ENCODE data around the gene SGCD.

Gene SGCD

GRCh38 chr5:156615901-156616300, 288.9 kb downstream of the SGCD start:
- TF ChIP-seq POLR2AphosphoS5 (IDR thresholded peaks at IDR 0.05; ENCODE audit: low read depth): no peak
- TF ChIP-seq REST (IDR thresholded peaks at IDR 0.05; ENCODE audit: insufficient replicate concordance, low read depth): no peak
- TF ChIP-seq GABPA (IDR thresholded peaks at IDR 0.05; ENCODE audit: low read depth): no peak
- TF ChIP-seq SPI1 (IDR thresholded peaks at IDR 0.05; ENCODE audit: borderline replicate concordance, low read depth): no peak
- no peak for TF ChIP-seq CTCF (IDR thresholded peaks at IDR 0.05; ENCODE audit: insufficient read depth, low read length)
- no peak for DNase-seq (ENCODE audit: low read depth in 1 of 2, low spot score in 1 of 2)
- no peaks in the 10 kb centered on the region for H3K27me3 ChIP-seq (ENCODE audit: insufficient read depth, poor library complexity, severe bottlenecking)
- no peak overlapping the region for H3K27ac ChIP-seq (replicated peaks)
- no peak overlapping the region for H3K4me3 ChIP-seq (replicated peaks; ENCODE audit: insufficient read depth, low read length)

DNA sequence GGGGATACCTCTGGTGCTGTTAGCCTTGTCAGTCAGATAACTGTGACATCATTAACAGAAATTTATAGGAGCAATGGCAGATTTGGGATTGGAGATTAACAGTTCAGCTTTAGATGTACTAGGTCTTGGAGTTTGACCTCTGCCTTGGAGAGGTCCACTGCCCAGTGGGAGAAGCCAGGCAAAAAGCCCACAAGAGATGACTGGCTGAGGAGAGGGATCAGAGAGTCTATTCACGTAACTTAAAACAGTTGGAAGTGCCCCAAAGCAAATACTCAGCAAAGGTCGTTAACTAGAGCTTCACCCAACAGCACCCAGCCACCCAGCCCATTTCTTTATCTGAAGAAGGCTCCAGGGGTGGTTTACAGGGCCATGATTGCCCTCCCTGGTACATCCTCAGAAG, 290.5 kb downstream of the SGCD start:
- TF ChIP-seq GABPA (IDR thresholded peaks at IDR 0.05; ENCODE audit: low read depth) (no peak), REST (IDR thresholded peaks at IDR 0.05; ENCODE audit: insufficient replicate concordance, low read depth) (no peak), SPI1 (IDR thresholded peaks at IDR 0.05; ENCODE audit: borderline replicate concordance, low read depth) (no peak), POLR2AphosphoS5 (IDR thresholded peaks at IDR 0.05; ENCODE audit: low read depth) (no peak), CTCF (IDR thresholded peaks at IDR 0.05; ENCODE audit: insufficient read depth, low read length) (no peak)
- no peak for DNase-seq (ENCODE audit: low read depth in 1 of 2, low spot score in 1 of 2)
- H3K27me3 ChIP-seq (ENCODE audit: insufficient read depth, poor library complexity, severe bottlenecking): no peaks in the 10 kb centered on the region
- H3K27ac ChIP-seq (replicated peaks): no peak overlapping the region
- H3K4me3 ChIP-seq (replicated peaks; ENCODE audit: insufficient read depth, low read length): no peak overlapping the region

DNA sequence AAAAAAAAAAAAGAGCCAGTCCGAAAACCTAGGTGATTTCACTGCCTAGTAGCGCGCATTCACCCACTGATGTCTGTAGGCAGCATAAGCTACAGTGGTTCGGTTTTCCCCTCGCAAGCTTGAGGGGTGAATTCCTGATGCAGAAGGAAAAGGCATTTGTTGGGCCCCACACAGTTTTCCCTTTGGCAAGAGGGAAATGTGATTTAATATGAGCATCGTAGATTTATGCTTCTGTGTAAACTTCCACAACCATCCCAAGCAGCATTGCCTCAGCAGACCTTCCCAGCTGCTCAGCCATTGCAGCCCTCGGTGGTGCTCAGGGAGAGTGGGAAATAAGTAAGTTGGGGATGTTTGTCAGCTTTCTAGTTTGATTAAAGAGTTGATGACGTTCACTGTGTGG, 291.6 kb downstream of the SGCD start:
- Histone ChIP-seq H3K27me3 (ENCODE audit: insufficient read depth, poor library complexity, severe bottlenecking) (no peaks in the 10 kb centered on the region), H3K27ac (replicated peaks) (no peak overlapping the region), H3K4me3 (replicated peaks; ENCODE audit: insufficient read depth, low read length) (no peak overlapping the region)
- no peak for TF ChIP-seq SPI1 (IDR thresholded peaks at IDR 0.05; ENCODE audit: borderline replicate concordance, low read depth)
- TF ChIP-seq POLR2AphosphoS5 (IDR thresholded peaks at IDR 0.05; ENCODE audit: low read depth): no peak
- no peak for TF ChIP-seq GABPA (IDR thresholded peaks at IDR 0.05; ENCODE audit: low read depth)
- no peak for TF ChIP-seq CTCF (IDR thresholded peaks at IDR 0.05; ENCODE audit: insufficient read depth, low read length)
- no peak for TF ChIP-seq REST (IDR thresholded peaks at IDR 0.05; ENCODE audit: insufficient replicate concordance, low read depth)
- DNase-seq (ENCODE audit: low read depth in 1 of 2, low spot score in 1 of 2): no peak
